Left forelimb (tissue), 1 donor: ENCODE measurements around the gene NES.
A peak's percentile ranks its signal among the peaks of the same experiment; 100 is the strongest.

Experiments used
- DNase-seq: peaks from one replicate; pipeline ENCODE4 v3.0.0-alpha.2; 2018; ENCODE audit warnings: low spot score

The NES gene

GRCh38 chr1:156703741-156704140, 26.5 kb upstream of the NES start:
- no peak for DNase-seq

- no peak for DNase-seq
Measured at GRCh38 chr1:156703336-156703735, 26.1 kb upstream of the NES start.

- peak; percentile 55 for DNase-seq
Measured at GRCh38 chr1:156700736-156701531, 23.7 kb upstream of the NES start.

- DNase-seq = no peak
Measured at GRCh38 chr1:156698995-156699394, 21.8 kb upstream of the NES start.

DNA sequence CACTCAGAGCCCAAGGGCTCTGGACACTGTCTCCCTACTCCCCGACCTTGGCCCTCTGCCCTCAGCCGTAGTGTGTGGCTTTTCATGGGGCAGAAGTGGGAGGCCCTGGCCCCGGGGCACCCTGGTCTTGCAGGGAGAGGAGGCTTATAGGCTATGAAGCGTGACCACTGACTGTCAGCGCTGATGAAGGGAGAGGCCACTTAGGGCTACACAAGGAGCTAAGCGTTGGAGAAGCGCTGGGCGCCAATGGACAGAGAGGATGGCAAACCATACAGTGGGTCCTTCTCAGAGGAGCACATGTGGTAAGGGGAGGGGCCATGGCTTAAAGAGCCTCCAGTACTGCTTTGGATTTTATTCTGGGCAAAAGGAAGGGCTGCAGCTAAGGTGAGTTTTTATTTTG, 20.3 kb upstream of the NES start:
- no peak for DNase-seq

GRCh38 chr1:156696755-156697154, 19.5 kb upstream of the NES start:
- DNase-seq = peak; percentile 46

GRCh38 chr1:156694690-156694962, 17.4 kb upstream of the NES start:
- no peak for DNase-seq

DNA sequence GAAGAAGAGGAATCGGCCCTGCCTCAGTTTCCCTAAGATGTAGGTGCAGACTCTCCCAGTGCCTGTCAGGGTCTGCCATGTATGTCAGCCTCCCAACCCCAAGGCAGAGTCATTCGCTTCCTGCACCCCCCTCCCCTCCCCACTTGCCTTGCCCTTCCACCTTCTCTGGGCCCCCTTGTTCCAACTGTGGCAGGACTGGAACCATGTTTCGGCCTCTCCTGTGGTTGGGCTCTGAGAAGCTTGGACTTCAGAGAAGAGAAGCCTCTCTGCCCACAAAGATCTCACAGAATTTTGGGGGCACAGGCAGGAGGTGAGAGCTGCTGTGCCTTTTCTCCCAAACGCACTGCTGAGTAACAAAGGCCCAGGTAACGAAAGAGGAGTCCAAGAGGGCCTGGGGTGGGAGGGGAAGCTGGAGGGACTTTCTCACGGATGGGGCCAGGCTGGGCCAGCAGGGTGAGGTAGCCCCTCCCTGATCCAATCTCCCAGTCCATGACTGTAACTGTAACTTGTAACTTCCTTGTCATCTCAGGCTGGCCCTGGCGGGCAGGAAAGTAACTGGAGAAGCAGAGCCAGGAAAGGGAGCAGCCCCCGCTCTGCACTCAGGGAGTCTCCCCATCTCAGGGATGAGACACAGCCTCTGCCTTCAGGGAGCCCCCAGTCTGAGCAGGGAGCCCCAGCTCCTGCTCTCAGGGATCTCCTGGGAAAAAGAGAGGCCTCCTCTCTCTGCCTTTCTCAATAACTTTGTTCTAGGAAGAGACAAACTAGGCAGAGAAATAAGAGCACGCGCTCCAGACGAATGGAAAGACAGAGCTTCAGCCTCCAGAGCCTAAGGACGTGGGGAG, 16.9 kb upstream of the NES start:
- DNase-seq = peak; percentile 57

GRCh38 chr1:156692925-156693847, 16.0 kb upstream of the NES start:
- DNase-seq = no peak

GRCh38 chr1:156692441-156692924, 15.3 kb upstream of the NES start:
- DNase-seq = no peak

GRCh38 chr1:156691665-156692440, 14.6 kb upstream of the NES start:
- DNase-seq = no peak

GRCh38 chr1:156691191-156691590, 14.0 kb upstream of the NES start:
- DNase-seq = no peak

DNA sequence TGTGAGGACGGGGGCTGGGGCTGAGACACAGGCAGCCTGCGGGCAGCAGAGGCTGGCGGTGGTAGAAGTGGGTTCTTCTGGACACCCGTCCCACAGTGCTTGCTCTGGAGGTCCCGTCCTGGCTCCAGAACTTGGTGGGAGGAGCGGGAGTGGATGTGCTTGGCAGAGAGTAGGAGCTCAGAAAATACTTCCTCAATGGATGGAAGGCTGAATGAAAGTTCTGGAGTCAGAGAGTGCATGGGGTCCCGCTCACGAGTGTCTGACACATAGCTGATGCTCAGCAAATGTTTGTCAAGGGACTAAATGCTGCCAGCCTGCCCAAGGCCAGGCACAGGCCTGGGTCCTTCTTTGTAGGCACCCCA, 13.4 kb upstream of the NES start:
- DNase-seq = no peak

- no peak for DNase-seq
Measured at GRCh38 chr1:156689953-156690674, 12.9 kb upstream of the NES start.

DNA sequence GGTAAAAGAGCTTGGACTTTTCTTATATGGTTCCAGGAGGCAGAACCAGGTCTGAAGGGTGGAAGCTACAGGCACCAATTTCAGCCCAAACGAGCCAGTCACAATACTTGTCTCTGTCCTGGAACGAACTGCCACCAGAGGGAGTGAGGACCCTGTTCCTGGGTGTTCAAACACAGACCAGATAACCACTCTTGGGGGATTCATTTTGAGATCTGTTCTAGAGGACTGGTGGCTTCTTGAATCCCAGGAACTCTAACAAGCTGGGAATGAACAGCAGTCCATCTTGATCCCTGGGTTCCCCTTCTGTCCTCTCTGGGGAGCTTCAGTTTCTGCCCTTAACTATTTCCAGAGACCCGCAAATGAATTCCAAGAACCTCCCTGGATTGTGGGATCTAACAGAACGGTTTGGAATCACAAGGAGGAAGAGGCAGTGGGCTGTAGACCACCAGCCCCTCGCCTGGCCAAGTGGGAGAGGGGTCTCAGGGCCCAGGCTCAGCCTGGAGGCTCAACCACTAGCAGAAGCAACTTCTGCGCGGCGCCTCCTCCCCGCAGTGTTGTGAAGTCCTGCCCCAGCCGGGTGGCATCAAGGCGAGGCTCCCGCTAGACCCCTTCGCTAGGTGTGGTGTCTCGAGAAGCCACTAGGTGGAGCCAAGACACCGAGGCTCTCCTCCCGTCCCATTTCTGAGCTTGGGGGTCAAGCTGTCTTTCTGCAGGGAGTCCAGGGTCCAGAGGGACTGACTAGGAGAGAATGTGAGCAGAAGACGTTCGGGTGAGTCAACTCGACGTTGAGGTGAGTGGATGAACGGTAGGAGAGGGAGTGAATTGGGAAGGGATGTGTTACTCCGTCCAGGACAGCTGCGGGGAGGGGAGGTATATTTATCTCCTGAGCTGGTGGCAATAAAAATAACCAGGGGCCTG, 12.1 kb upstream of the NES start:
- DNase-seq = no peak

- DNase-seq = no peak
Measured at GRCh38 chr1:156684227-156684782, 7.1 kb upstream of the NES start.

GRCh38 chr1:156682166-156682890, 5.1 kb upstream of the NES start:
- no peak for DNase-seq

DNA sequence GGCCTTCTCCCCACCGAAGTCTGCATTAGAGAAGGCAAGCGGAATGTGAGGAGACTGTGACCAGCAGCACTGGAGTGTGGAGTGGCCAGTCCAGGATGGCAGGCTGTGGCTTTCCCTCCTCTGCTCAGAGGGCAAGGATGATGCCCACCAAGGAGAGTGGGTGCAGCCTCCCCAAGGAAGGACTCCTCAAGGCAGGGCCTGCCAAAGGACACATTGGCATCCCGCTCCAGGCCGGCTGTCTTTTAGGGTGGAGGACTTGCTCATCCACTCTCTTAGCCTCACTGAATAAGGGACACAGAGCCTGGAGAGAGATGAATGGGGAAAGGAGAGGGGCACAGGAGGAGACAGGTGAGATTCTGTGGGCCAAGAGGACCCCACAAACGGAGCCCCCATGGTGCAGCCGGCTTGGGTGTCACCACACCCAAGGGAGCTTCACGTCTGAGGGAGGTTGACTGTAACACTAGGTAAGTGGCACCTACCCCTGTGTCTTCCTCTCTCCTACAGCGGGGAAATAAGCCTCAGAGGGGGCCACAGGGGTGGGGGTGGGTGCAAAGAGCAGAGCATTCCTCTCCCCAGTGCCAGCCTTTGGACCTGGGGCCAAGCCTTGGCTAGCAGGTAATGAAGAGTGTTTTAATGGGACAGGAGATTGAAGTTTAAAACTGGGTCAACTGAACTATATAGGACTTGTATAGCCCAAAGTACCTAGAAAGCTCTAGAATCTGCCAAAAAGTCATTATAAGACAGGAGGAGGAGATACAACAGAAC, 4.2 kb upstream of the NES start:
- no peak for DNase-seq
